ENCODE measurements around the gene UPB1. TPM values are rescaled to one million over a fixed set of nuclear protein-coding genes. Genes with fewer than 3 reads are reported as not detected.
A peak's percentile ranks its signal among the peaks of the same experiment; 100 is the strongest.
"Not testable (repeated sequence)": the region's sequence is repeated elsewhere in the genome, so short reads cannot be mapped to it uniquely, and the experiment has no call there.

Gene UPB1
- total RNA-seq, 1 donor from 2014 or later: not detected

DNA sequence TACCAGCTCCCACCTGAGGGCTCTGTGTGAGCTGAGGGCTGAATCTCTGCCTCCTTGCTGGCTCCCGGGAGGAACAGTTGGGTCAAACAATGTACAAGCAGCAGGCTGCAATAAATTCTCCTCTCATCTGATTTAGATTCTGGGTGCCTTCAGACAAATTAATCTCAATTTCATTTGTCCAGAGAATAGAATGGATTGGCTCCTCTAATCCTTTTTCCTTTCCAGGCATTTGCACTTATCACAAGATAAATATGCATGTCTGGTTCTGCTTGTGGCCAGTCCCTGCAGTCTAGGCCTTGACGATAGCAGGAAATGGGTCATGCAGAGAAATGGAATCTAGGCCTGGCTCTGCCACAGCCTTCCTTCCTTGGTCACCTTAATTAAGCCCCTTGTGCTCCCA lies 28.7 kb downstream of the UPB1 start:
- peak overlapping the region; percentile 63 to 71 for H3K27ac ChIP-seq
- DNase-seq (ENCODE audit: low spot score in 2 of 2): no peak
- peaks cover 0 to 4% of the 10 kb centered on the region in 2 donors for H3K4me1 ChIP-seq
- no peak overlapping the region for H3K4me3 ChIP-seq
- TF ChIP-seq CTCF (IDR thresholded peaks at IDR 0.05): no peak
- H3K9me3 ChIP-seq: no peaks in the 10 kb centered on the region
- no peaks in the 10 kb centered on the region for H3K36me3 ChIP-seq
- H3K27me3 ChIP-seq: no peaks in the 10 kb centered on the region
- intact Hi-C loops (cut with DNase I): loop anchor here (2.0 to 5.0 kb wide), 2 partner anchors 101 to 197 kb away; no protein-coding TSS in a partner anchor

DNA sequence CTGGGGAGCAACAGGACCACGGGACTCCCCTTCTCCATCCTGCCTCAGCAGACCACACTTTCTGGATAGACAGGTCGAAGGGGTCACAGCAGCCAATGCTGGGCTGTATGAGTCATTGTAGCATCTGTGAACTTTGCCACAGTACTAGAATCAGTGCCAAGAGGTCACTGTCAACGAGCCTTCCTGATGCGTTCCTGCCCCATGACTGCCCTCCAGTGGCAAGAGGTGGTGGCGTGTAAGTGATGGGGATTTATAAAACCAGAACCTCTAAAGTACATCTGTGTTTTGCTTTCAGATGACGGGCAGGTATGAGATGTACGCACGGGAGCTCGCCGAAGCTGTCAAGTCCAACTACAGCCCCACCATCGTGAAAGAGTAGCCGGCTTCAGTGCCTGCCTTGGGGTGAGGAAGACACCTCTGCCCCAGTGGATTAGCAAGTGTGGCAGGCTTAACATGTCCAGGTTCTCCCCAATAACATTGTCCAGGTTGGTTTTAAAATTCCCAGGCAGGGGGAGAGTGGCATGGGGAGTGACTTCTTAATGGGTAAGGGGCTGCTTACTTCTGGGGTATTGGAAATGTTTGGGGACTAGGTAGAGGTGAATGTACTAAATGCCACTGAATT lies 30.4 kb downstream of the UPB1 start:
- H3K9me3 ChIP-seq: no peaks in the 10 kb centered on the region
- peaks cover 0 to 4% of the 10 kb centered on the region in 2 donors for H3K4me1 ChIP-seq
- intact Hi-C loops (cut with DNase I): loop anchor here (2.0 kb wide), 1 partner anchor 103 kb away; no protein-coding TSS in a partner anchor
- peak in 1 of 2 donors; percentile 85 for DNase-seq (ENCODE audit: low spot score in 2 of 2)
- peak overlapping the region in 1 of 2 donors; percentile 71 for H3K27ac ChIP-seq
- TF ChIP-seq CTCF (IDR thresholded peaks at IDR 0.05): peak; percentile 63 to 84 (median 74)
- H3K4me3 ChIP-seq: no peak overlapping the region
- no peaks in the 10 kb centered on the region for H3K36me3 ChIP-seq
- H3K27me3 ChIP-seq: no peaks in the 10 kb centered on the region

DNA sequence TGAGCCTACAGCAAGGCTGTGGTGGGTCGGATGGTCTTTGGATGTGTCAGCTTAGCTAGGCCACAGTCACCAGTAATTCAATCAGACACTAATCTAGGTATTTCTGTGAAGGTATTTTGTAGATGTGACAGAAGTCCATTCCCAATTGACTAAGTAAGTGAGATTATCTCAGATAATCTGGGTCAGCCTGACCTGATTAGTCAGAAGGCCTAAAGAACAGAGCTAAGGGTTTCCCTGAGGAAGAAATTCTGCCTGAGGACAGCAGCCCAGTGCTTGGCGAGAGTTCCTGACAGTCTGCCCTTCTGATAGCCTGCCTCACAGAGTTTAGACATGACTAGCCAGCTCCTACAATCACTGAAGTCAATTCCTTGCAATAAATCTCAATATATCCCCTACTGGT lies 31.1 kb downstream of the UPB1 start:
- no peaks in the 10 kb centered on the region for H3K9me3 ChIP-seq
- TF ChIP-seq CTCF (IDR thresholded peaks at IDR 0.05): no peak
- intact Hi-C loops (cut with DNase I): no loop called here

GRCh38 chr22:24529898-24530297 lies 34.8 kb downstream of the UPB1 start:
- no peak for DNase-seq (ENCODE audit: low spot score in 2 of 2)
- peaks cover 0 to 2% of the 10 kb centered on the region in 2 donors for H3K4me1 ChIP-seq
- no peaks in the 10 kb centered on the region for H3K27me3 ChIP-seq
- H3K9me3 ChIP-seq: no peaks in the 10 kb centered on the region
- no peak overlapping the region for H3K27ac ChIP-seq
- no peaks in the 10 kb centered on the region for H3K36me3 ChIP-seq
- intact Hi-C loops (cut with DNase I): no loop called here
- H3K4me3 ChIP-seq: no peak overlapping the region
- TF ChIP-seq CTCF (IDR thresholded peaks at IDR 0.05): no peak

More for the DNA sequence above, 31.1 kb downstream of the UPB1 start:
- H3K36me3 ChIP-seq: no peaks in the 10 kb centered on the region
- H3K27ac ChIP-seq: no peak overlapping the region
- no peaks in the 10 kb centered on the region for H3K27me3 ChIP-seq
- no peak for DNase-seq (ENCODE audit: low spot score in 2 of 2)
- no peak overlapping the region for H3K4me3 ChIP-seq
- peaks cover 0 to 4% of the 10 kb centered on the region in 2 donors for H3K4me1 ChIP-seq

GRCh38 chr22:24530968-24531367 lies 35.8 kb downstream of the UPB1 start:
- DNase-seq (ENCODE audit: low spot score in 2 of 2); H3K9me3 ChIP-seq; H3K27ac ChIP-seq; intact Hi-C loops (cut with DNase I); H3K4me1 ChIP-seq; H3K27me3 ChIP-seq; H3K36me3 ChIP-seq; H3K4me3 ChIP-seq: not testable (repeated sequence)

- intact Hi-C loops (cut with DNase I): no loop called here
- TF ChIP-seq CTCF (IDR thresholded peaks at IDR 0.05): no peak
- no peak overlapping the region for H3K4me3 ChIP-seq
- no peaks in the 10 kb centered on the region for H3K4me1 ChIP-seq
- no peak for DNase-seq (ENCODE audit: low spot score in 2 of 2)
- H3K27me3 ChIP-seq: no peaks in the 10 kb centered on the region
- H3K36me3 ChIP-seq: no peaks in the 10 kb centered on the region
- H3K27ac ChIP-seq: no peak overlapping the region
- no peaks in the 10 kb centered on the region for H3K9me3 ChIP-seq
These were observed 36.9 kb downstream of the UPB1 start for GRCh38 chr22:24532075-24532474.

Data from ascending aorta (tissue), 2 donors.